HG02970 (cell line): ENCODE results near the gene IGSF23.
"Not testable (repeated sequence)": the region's sequence is repeated elsewhere in the genome, so short reads cannot be mapped to it uniquely, and the experiment has no call there.

Source experiments
- ATAC-seq: cut with Tn5 transposase; IDR thresholded peaks from one replicate; pipeline ENCODE4 v1.9.1; 2021; ENCODE audit warnings: mild to moderate bottlenecking, moderate library complexity, moderate number of reproducible peaks; ENCODE audit not compliant: unreplicated experiment, low FRiP score

Gene IGSF23

DNA sequence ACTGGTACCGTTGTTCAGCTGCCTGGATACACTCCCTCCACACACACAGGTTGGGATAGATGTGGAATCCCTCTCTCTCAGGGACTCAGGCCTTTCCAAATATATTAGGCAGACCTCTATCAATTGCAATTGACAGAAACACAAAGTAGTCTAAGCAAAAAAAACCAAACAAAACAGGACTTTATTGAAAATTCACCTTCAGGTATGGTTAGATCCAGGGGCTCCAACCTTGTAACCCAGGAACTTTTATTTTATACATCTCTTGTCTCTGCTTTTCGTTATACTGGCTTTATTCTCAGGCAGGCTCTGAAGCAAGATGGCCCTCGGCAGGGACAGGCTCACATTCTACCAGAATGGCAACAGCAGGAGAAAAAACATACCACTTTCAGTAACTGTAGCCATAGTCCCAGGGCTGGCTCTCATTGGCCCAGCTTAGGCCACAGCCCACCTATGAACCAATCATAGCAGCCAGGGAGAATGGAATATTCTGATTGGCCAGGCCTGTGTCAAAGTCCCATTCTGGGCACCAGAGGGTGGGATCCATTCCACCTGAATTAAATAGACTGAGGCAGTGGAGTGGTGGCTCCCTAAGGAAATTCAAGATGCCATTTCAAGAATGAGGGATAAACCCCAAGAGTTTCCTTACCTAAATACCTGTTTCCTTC, 44.8 kb downstream of the IGSF23 start:
- ATAC-seq: no peak

DNA sequence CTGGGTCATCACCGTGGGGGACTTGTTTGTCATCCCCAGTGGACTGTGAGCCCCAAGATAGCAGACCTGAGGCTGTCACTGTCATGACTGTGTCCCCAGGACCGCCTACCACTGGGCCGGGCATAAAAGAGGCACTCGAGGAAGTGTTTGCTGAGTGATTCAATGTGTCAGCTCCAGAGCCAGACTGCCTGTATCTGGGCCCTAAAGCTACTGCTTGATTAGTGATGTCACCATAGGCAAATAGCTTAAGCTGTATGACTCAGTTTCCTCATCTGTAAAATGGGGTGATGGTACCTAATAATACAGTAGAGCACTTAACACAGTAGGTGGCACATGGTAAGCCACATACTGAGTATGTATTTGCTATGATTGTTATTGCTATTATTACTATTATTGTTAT, 46.7 kb downstream of the IGSF23 start:
- ATAC-seq: no peak

DNA sequence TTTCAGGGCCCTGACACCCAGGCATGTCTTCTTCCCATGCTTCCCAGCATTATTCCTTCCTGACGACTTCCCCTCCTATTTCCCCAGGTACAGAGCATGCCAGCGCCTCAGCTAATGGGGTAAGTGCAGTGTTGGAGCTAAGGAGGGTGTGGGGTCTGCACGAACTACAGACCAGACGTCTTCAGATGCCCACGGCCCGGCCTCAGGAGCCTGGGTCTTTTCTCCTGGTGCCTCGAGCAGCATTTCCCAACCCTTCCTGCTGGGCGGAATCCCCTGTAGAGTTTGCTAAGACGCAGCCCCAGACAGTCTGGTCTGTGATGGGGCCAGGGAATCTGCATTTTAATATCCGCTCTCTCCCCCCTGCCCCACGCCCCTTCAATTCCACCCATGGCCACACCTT, 47.8 kb downstream of the IGSF23 start:
- ATAC-seq: no peak

DNA sequence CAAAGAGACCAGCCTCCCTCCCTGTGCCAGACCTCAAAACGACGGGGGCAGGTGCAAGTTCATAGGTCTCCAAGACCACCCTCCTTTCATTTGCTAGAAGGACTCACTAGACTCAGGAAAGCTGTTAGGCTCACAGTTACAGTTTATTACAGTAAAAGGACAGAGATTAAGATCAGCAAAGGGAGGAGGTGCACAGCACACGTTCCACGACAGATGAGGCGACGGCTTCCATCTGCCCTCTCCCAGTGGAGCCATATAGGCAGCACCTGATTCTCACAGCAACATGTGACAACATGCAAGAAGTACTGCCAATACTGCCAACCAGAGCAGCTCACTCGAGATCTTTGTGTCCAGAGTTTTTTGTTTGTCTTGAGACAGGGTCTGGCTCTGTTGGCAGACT, 48.5 kb downstream of the IGSF23 start:
- no peak for ATAC-seq

DNA sequence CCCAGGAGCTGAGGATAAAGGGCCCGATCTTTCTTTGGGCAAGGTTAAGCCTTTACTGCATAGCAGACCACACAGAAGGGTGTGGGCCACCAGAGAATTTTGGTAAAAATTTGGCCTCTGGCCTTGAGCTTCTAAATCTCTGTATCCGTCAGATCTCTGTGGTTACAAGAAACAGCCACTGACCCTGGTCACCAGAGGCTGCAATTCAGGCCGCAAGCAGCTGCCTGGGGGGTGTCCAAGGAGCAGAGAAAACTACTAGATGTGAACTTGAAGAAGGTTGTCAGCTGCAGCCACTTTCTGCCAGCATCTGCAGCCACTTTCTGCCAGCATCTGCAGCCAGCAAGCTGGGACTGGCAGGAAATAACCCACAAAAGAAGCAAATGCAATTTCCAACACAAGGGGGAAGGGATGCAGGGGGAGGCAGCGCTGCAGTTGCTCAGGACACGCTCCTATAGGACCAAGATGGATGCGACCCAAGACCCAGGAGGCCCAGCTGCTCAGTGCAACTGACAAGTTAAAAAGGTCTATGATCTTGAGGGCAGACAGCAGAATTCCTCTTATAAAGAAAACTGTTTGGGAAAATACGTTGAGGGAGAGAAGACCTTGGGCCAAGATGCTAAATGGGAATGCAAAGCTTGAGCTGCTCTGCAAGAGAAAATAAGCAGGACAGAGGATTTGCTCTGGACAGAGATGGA, 49.5 kb downstream of the IGSF23 start:
- no peak for ATAC-seq

DNA sequence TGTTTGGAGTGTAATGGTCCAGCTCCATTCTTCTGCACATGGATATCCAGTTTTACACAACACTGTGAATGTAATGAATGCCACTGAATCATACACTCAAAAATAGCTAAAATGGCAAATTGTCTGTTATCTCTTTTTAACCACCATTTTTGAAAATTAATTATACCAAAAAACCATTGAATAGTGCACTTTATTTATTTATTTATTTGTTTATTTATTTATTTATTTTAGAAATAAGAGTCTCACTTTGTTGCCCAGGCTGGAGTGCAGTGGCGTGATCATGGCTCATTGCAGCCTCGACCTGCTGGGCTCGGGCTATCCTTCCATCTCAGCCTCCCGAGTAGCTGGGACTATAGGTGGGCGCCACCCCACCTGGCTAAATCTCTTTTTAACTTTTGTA, 50.6 kb downstream of the IGSF23 start:
- no peak for ATAC-seq

DNA sequence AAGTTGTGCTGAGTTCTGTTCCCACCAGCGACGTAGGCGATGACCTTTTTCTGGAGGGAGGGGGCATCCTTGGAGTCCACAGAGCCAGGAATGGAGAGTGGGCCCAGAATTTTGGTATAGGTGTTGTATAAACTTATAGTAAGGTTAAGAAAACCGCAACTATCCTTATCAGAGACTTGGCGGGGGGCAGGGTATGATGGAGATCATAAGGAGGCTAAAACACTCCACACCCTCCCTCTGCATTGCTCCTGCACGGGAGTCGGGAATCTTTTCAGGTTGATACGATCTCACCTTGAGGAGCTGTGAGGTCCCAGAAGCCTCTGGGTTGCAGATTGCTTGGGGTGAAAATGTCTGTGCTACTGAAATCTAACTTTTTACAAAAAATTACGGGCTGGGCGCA, 51.6 kb downstream of the IGSF23 start:
- no peak for ATAC-seq

DNA sequence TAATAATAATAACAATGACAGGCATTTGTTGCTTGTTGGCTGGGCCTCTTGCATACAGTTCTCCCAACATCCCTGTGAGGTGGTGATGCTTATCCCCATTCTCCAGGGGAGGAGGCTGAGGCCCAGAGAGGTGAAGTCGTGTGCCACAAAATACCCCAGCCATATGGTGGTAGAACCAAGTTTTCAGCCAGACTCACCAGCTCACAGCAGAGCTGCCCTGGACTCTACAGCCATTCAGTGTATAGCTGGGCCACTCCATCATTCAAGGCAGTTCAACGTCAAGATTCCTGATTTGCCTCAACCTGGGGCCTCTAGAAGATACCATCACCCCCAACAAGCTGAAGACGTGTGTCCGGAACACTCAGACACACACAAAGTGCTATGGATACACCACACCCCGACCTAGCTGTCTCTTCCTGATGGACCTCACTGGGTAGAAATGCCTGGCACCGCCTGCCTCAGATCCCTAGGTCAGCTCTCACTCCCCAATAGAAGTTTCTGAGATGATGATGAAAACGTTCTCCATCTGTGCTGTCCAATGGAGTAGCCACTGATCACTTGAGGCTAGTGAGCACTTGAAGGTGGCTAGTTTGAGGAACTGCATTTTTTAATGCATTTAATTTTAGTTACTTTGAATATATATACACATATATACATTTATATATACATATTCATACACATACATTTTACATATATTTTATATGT, 53.6 kb downstream of the IGSF23 start:
- ATAC-seq: no peak

DNA sequence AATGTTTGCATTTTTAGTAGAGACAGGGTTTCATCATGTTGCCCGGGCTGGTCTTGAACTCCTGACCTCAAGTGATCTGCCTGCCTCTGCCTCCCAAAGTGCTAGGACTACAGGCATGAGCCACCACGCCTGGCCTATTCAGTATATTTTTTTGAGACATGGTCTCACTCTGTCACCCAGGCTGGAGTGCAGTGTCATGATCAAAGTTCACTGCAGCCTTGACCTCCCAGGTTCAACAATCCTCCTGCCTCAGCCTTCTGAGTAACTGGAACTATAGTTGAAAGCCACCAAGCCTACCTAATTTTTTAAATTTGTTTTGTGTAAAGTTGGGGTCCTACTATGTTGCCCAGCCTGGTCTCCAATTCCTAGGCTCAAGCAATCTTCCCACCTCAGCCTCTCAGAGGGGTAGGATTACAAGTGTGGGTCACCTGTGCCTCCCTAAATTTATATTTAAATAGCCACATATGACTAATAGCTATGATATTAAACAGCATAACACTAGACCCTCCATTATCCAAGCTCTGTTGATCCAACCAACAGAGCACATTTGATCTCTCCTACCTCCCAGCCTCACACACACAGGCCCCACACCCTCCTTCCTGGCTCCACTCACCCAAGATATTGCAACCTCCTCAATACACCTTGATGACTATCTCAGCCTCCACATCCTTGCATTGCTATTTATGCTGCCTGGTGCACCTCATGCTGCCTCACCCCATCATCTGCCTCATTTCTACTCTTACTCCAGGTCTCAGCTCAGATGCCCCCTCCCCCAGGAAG, 55.8 kb downstream of the IGSF23 start:
- ATAC-seq: no peak

DNA sequence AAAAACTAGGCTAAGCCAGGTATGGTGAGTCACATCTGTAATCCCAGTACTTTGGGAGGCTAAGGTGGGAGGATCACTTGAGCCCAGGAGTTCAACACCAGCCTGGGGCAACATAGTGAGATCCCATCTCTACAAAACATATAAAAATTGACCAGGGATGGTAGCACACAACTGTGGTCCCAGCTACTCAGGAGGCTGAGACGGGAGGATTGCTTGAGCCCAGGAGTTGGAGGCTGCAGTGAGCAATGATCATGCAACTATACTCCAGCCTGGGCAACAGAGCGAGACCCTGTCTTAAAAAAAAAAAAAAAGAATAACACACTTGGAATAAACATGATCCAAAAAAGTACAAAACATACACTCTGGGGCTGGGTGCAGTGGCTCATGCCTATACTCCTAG, 56.7 kb downstream of the IGSF23 start:
- ATAC-seq: not testable (repeated sequence)

DNA sequence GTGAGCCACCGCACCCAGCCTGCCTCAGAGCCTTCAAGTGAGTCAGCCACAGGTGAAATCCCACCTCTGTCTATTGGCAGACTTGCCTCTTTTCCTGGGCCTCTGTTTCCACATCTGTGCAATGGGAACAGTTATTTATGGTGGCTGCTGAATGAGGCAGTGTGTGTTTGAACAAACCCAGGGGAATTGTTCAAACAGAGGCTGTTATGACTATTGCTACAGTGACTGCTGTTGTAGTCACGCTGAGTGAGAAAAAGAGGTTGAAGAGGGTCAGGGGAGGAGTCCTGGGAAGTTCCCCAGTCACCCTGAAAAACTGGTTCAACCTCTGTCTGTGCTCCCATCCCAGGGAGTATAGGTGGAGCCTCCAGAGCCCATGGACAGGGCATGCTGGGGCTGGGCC, 58.0 kb downstream of the IGSF23 start, which contains the start of gene CEACAM19:
TSS of gene CEACAM19 (plus strand) at position 83 of the 400 bp plus-strand sequence. CDS start 450 bp downstream, outside the sequence.
- ATAC-seq: no peak

DNA sequence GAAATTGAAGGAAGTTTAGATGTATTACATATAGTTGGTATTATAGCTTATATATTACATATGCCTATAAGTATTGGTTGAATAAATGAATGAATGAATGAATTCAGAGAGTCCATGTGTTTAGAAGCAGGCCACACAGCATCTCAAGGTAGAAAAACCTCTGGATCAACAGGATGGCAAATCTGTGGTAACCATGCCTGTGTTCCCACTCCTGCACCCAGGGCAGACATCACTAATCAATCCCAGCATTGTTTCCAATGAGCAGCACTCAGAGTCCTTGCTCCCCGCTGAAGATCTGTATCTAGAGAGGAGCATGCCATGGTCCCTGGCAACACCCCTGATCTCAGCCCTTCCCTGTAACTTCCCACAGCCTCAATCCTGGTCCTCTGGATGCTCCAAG, 58.9 kb downstream of the IGSF23 start:
- no peak for ATAC-seq

DNA sequence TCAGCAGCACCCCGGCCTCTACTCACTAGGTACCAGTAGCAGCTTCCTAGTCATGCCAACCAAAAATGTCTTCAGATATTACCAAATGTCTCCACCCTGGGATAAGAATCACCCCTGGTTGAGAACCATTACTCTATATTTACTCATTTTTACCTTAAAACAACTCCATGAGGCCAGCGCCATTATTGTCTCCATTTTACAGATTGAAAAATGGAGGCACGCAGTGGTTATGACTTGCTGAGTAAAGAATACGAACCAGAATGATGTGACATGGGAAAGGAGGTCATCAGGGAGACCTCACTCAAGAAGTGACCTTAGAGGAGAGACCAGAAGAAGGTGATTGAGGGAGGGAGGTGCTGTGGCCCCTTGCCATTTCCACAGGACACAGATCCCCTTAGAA, 60.1 kb downstream of the IGSF23 start:
- ATAC-seq: no peak

DNA sequence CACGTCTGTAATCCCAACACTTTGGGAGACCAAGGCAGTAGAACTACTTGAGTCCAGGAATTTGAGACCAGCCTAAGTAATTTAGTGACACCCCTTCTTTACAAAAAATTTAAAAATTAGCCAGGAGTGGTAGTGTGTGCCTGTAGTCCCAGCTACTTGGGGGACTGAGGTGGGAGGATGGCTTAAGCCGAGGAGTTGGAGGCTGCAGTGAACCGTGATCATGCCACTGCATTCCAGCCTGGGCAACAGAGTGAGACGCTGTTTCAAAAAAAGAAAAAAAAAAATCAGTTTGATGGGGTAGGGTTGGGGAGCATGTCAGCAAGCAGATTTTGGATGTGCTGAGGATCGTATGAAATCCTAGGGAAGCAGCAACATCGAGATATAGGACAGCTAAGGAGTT, 62.2 kb downstream of the IGSF23 start:
- ATAC-seq: no peak

DNA sequence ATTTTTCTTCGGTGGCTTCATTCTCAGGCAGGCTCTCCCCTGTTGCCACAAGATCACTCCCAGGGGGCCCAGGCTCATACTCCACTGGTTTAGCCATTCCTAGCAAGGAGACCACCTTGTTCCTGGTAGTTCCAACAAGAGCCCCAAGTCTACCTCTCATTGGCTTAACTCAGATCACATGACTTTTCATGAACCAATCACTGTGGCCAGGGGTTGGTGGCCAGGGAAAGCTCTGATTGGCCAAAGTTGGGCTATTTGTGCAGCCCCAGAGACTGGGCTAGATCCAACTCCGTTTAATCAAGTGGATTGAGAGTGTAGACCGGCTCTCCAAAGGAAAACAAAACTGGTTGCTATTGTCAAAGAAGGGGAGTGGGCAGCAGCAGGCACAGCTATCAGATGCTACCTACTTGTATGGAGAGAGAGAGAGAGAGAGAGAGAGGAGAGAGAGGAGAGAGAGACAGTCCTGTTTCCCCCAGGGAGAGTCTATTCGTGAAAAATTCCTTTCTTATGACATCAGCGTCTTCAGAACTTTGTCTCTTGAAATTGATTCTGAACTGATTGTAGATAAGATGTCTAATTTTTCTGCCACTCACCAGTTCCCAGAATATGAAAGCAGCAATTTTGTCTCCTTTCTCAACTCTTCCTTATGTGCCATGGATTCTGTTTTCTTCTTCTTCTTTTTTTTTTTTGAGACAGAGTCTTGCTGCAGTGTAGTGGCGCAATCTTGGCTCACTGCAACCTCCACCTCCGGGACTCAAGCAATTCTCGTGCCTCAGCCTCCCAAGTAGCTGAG, 63.9 kb downstream of the IGSF23 start:
- no peak for ATAC-seq

DNA sequence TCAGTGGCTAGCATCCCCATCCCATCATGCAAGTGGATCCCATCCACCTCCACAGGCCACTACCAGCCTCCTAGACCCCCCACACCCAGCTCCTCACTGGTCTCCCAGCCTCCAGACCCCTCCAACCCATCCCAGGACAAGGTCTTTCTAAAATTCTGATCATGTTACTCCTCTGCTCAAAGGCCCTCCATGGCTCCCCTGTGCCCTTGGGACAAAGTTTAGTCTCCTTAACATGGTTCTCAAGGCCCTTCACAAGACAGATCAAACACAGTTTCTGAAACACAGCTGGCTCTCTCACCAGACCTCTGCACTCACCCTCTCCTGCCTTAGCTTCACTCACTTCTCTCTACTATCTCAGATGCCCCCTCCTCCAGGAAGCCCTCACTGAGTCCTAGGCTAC, 67.2 kb downstream of the IGSF23 start:
- ATAC-seq: no peak

DNA sequence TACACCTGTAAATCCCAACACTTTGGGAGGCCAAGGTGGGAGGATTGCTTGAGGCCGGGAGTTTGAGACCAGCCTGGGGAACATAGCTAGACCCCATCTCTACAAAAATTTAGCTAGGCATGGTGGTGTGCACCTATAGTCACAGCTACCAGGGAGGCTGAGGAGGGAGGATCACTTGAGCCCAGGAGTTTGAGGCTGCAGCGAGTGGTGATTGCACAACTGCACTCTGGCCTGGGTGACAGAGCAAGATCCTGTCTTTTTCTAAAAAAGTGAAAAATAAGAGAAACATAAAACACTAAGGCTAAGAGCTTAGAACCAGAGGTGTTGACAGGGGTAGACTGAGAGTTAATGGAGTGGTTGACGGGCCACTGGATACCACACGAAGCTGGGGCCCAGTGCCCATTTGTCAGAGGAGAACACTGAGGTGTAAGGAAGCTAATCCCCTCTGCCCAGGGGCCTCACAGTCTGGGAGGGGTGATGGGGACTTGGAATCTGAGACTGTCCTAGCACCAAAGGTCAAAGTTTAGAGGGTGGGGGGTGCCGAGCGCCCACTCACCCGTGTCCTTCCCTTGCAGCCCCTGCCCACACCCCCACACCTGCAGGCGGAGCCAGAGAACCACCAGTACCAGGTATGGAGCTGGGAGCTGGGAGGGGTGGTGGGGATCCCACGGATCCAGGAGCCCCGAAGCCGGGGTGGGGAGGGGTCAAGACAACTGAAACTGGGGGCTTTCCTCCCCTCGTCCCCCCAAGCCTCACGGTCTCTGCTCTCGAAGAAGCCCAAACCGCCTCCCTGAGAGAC, 68.8 kb downstream of the IGSF23 start:
- no peak for ATAC-seq

DNA sequence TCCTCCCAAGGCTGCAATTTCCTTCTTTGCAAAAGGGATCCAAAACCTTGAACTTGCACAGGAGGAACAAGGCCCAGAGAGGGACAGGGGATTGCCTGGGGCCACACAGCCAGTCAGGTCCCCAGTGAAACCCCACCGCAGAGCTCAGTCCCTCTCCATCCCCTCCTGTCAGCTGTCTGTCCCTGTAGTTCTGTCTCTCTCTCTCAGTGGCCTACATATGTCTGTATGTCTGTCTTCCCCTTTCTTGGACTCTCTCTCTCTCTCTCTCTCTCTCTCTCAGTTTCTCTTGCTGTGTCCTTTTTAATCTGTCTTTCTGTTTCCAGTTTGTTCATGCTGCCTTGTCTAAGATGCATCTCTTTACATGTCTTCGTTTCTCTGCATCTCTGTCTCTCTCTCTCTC, 69.4 kb downstream of the IGSF23 start:
- no peak for ATAC-seq

DNA sequence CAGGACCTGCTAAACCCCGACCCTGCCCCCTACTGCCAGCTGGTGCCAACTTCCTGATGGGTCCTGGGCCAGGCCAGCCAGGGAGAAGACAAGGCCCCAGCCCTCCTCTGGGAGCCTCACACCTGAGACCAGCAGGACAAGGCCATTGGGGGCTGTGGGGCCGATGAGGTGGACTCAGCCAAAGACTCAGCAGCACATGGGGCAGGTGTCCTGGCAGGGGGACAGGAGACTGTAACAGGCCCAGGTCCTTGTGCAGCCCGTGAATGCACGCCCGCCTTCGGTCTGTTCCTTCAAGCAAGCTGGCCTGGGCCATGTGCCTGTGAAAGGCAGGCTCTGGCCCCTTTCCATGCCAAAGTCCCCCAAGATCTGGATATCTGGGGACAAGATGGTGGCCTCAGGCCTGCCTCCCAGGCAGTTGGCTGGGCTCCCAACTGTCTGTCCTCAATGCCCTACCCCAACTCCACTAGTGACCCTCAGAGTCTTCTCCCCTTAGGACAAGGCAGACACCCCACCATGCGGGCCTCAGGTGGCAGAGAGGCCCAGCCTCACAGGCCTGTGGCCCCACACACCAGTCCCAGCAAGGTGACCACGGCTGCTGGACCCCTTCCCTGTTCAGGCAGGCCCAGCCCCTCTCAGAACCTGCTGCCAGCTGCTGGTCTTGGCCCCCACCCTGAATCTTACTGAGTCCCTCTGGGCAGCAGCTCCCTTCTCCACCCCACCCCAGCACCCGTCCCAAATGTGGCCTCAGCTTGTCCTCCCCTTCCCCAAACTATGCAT, 70.3 kb downstream of the IGSF23 start:
- no peak for ATAC-seq
